Measurements from ENCODE around the gene GIT2.
"Not testable (repeated sequence)": the region's sequence is repeated elsewhere in the genome, so short reads cannot be mapped to it uniquely, and the experiment has no call there.

GIT2 gene

DNA sequence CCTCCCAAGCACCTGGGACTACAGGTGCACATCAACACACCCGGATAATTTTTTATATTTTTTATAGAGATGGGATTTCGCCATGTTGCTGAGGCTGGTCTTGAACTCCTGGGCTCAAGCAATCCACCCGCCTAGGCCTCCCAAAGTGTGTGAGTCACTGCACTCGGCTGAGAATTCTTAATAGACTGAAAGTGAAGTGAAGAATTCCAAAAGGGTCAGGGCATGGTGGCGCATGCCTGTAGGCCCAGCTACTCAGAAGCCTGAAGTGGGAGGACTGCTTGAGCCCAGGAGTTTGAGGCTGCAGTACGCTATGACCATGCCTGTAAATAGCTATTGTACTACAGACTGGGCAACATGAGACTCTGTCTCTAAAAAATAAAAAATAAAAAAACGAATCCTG lies 52.4 kb downstream of the GIT2 start:
- no peak for DNase-seq

GRCh38 chr12:109940339-109940923 lies 55.7 kb downstream of the GIT2 start:
- DNase-seq, result no peak

DNA sequence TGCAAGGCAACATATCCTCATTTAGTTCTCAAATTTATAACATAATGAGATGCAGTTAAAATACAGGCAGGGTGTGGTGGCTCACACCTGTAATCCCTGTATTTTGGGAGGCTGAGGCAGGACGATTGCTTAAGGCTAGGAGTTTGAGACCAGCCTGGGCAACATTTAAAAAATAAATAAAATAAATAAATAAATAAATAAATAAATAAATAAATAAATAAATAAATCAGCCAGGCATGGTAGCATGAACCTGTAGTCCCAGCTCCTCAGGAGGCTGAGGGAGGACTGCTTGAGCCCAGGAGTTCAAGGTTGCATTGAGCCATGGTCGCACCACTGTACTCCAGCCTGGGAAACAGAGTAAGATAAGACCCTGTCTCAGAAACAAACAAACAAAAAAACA lies 56.7 kb downstream of the GIT2 start:
- DNase-seq, result no peak

- no peak for DNase-seq
Measured at GRCh38 chr12:109938947-109939346, 57.2 kb downstream of the GIT2 start.

DNA sequence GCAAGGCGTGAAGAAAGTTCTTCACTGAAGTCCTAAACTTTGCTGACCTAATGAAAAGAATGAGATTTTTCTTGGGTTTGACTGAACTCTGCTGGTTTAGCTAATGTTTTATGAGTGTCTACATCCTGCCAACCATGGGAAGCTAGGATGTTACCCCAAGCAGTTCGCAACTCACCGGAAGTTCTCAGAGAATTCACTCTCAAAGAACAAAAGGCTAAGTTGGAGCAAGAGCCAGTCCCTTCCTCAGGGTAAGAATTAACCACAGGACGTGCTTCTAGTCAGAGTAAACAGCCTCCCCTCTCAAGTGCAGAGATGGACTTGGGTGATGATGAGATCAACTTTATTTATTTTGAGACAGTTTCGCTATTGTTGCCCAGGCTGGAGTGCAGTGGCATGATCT lies 58.8 kb downstream of the GIT2 start:
- DNase-seq, result no peak

GRCh38 chr12:109934026-109934425 lies 62.1 kb downstream of the GIT2 start:
- DNase-seq, result no peak

DNA sequence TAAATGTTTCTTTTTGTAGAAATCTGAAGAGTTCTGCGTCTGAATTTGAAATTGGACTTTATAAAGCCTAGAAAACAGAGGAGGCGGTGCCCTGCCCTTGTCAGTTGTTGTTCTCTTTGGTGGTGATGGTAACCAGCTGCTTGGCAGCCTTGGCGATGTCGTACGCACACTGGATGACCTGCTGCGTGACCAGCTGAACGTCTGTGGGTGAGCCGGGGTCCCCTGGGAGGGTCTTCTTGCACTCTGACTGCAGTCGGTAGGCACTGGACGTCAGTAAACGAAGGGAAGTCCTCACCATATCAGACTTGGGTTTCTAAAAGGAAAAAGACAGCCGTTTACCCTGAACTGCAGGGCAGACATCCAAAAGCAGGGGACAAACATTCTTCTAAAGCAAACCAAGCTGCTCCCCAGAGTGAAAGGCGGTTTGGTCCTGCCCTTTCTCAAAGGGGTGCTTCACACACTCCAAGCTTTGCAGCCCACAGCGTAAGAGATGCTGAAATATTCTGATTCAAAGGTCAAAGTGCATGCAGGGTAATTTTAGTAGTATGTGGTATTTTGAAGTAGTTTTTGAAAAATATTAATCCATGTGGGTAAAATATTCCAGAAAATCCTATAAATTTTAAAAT lies 63.2 kb downstream of the GIT2 start:
- no peak for DNase-seq

DNA sequence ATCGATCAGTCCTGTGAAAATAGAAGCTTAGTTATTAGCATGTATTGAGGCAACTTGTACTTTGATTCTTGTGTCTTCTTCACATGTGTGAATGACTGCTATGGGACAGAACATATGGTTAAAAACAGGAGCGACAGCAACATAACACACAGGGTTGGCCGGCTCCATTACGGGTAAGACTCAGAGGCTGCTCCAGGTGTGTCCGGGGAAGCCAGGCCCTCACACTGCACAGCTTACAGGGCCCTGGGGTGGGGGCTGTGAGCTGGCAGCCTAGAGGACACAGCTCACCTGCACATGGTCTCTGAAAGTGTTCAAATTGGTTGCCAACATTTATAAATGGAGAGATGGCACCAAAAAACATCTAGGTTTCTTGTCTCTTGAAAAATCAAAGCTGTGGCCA lies 65.0 kb downstream of the GIT2 start:
- no peak for DNase-seq

DNA sequence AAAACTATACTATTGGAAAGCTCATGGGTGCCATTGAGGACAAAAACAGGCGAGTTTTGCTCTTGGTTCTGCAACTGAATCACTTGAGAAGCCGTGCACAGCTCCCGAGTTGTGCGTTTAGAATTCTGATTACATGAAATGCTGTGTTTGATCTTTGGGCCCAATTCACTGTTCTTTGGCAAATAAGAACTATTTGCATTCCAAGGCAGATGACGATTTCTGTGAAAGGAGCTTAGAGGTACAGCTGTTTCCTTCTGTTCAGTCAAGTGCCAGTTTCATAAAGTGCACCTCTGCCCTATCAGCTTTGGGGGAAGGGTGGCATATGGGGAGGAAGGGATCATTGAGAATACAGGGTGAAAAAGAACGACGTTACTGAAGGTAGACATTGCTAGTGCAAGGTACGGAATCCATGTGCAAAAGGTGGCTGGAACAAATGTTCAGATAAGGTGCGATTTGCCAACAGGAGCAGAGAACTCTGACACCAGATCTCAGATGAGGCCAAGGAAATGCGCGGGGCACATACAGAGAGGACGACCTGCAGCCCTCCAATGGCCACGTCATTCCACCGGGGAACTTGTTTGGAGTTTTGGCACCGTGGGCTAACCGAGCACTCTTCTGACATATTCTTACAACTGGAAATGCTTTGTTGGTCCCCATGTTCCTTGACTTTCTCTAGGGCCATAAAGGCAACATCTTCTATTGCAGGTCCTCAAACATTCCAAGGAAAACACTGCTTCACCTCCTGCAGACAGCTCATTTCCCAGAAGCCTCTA lies 66.0 kb downstream of the GIT2 start:
- no peak for DNase-seq

DNA sequence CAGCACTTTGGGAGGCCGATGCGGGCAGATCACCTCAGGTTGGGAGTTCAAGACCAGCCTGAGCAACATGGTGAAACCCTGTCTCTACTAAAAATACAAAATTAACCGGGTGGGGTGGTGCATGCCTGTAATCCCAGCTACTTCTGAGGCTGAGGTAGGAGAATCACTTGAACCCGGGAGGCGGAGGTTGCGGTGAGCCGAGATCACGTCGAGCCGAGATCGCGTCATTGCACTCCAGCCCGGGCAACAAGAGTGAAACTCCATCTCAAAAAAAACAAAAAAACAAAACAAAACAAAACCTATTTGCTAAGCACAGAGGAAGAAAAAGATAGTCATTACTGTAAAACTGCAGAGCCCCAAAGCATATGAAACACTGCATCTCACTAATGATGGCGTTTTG lies 66.8 kb downstream of the GIT2 start:
- DNase-seq, result not testable (repeated sequence)

- DNase-seq, result no peak
Measured at GRCh38 chr12:109928058-109928656, 68.0 kb downstream of the GIT2 start.

GRCh38 chr12:109927622-109928021 lies 68.5 kb downstream of the GIT2 start:
- peak; percentile 18 for DNase-seq

DNA sequence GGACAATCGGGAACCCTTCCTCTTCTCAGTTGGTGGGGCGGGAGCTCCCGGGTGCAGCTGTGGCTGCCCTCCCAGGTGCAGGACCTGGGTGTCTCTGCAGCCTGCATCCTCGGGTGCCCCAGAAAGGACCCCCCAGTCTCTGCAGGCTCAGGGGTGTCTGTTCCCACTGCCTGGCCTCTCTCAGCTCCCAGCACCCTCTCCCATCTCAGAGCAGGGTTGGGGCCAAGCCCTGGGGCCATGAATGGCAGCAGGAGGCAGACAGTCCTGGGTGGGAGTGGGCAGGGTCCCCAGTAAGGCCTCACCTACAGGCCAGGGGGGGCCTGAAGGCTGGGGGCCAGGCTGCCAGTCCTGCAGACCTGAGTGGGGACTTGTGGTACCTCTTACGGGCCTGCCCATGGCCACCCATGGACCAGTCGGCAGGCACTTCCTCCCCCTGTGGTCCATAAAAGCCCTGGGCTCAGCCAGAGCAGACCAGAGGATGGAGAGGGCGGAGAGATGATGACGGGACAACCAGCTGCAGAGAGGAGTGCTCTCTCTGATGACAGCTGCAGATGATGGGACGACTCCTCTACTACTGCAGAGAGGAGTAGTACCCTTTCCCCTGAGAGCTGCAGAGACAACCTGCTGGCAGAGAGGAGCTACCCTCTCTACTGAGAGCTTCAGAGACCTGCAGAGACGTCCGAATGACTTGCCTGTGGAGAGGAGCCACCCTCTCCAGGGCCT lies 69.5 kb downstream of the GIT2 start:
- no peak for DNase-seq

DNA sequence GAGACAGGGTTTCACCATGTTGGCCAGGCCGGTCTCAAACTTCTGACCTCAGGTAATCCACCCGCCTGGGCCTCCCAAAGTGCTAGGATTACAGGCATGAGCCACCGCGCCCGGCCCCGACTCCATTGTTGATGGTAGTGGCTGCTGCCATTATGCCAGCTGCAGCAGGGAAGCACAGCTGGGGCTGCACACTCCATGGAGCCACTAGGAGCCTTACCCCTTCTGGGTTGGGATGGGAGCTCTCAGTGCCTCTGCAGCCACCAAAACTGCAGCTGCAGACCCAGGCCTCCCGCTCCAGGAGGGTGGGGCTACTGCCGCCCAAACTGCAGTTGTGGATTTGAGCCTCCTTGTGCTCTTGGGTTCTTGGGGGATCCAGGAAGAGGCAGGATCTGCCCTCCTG lies 70.2 kb downstream of the GIT2 start:
- DNase-seq, result no peak

GRCh38 chr12:109925185-109925840 lies 70.9 kb downstream of the GIT2 start:
- no peak for DNase-seq

DNA sequence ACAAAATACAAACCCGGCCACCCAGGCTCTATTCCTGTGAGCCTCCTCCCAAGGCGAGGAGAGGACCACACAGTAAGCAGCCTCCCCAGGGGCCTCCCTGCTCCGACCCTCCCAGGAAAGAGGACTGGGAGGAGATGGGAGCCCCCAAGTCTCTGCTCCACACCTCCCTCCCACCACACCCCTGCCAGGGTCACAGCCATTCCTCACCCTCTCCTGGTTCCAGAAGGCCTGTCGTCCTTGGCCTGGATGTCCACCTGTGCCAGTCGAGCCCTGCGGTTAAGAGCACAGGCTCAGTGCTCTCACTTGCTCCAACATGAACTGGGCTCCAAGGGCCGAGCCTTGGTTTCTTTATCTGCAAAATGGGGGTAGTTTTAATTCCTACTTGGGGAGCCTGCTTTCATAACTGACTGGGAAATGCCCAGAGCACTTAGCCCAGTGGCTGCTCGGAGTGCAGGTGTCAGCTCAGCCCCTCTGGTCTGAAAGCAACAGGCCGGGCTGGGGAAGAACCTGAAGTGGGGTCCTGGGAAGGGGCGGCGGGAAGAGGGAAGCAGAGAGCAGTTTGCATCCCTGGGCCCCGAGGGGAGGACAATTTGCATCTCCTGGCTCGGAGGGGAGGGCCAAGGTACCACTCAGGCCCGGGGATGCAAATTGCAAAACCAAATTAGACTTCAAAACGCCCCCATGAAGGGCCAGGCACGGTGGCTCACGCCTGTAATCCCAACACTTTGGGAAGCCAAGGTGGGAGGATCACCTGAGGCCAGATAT lies 72.5 kb downstream of the GIT2 start:
- no peak for DNase-seq

- no peak for DNase-seq
Measured at GRCh38 chr12:109923038-109923437, 73.1 kb downstream of the GIT2 start.

GRCh38 chr12:109921982-109922381 lies 74.2 kb downstream of the GIT2 start:
- DNase-seq, result no peak

DNA sequence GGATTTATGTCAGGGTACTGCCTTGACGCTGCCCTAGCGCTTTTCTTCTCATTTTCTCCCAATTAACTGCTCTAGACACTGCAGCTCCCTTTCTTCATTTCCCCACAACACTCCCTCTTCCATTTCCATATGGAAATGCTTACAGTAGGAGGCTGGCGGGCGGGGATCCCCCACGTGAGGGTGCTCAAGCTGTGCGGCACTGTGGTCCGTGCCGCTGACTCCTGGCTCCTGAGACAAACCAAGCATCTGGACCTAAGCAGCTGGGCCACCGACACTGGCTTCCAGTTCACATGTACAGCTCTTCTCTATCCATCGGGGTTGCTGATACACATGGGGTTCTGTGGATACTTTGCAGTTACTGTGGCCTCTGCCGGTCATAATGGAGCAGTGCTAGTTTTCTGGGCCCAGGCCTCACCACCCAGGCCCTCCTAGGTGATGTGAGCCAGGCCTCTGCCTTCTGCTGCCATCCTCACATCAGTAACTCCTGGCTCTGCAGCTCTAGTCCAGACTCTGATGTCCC lies 75.8 kb downstream of the GIT2 start:
- DNase-seq, result no peak

- DNase-seq, result no peak
Measured at GRCh38 chr12:109919456-109919855, 76.7 kb downstream of the GIT2 start.

GRCh38 chr12:109916045-109916444 lies 80.1 kb downstream of the GIT2 start:
- no peak for DNase-seq

Measured in NCI-H146 (cell line).